Stimulated activated CD4-positive, alpha-beta T cell treated with anti-CD3 and anti-CD28 coated beads, Interleukin-15, amount 100 ng/mL, for 24 hours (primary cell): ENCODE measurements around the gene JUNB.
A peak's percentile ranks its signal among the peaks of the same experiment; 100 is the strongest.

ENCODE experiments used
- DNase-seq: peaks from one replicate; pipeline ENCODE4 v3.0.0-alpha.2; 2020

Gene JUNB

DNA sequence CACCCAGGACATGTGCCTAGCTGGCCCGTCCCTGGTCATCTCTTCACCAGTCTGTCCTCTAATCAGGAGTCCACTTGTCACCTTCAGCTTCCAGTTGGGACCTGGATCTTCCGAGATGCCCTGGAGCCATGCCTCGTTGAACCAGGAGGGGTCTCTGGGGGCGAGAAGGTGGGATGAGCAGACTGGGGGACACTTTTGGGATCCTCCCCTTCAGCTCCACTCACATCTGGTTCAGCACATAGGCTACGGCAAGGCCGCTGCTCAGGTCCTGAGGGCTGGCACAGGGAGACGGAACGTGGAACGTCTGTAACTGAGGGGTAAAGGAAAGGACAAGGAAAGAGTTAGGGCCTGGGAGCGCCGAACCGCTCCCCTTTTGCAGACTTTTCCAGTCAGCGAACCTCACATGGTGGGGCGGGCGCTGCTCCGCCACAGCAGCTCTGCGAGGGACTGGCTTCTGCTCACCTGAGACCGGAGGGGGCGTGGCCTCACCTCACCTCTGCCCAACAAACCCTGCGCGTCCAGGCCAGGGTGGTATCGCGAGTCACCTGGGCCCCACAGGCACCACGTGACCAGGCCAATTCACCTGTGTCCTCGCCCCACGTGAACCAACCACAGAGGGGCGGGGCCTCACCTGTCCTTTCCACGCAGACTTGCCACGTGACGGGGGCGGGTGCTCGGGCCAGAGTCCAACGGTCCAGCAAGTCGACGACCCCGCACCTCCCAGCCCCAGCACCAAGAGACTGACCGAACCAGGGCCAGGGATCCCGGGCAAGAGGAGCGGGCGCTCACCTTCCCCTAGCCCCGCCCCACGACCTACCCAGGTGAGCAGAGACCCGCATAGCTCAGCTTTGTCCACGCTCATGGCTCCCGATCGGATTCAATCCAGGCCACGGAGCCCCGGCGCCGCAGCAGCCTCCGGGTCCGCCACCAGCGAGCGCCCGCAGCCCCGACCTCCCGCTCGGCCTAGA is 16.4 kb upstream of the JUNB start, which contains the start of gene HOOK2:
Gene HOOK2 (minus strand): TSS at position 965 of the 968 bp plus-strand sequence. CDS start 103 bp downstream, at position 862.
- peak; percentile 39 for DNase-seq

DNA sequence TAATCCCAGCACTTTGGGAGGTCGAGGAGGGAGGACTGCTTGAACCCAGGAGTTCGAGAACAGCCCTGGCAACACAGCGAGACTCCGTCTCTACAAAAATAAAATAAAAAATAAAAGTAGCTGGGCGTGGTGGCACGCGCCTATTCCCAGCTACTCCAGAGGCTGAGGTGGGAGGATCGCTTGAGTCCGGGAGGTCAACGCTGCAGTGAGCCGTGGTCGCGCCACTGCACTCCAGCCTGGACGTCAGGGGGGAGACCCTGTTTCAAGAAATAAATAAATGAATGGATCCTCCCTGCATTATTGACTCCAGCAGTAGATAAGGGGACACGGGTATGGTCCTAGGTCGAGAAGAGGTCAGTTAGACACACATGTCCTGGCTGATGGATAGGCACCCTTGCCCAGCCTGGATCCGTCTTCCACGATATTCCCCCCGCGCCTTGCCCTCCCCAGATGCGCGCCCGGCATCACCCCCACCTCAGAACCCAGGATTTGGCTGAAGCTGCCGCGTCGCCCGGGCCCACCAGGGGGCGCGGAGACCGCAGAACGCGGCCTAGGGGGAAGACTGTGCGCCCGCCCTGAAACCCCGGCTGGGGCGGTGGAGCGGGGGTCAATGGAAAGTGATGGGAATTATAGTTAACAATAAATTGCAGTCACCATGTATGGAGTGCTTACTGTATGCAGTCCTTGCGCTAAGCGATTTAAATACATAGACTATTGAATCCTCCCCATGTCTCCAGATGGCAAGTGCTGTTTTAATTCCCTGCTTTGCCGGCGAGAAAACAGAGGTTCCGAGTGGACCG is 13.9 kb upstream of the JUNB start:
- DNase-seq: peak; percentile 89

DNA sequence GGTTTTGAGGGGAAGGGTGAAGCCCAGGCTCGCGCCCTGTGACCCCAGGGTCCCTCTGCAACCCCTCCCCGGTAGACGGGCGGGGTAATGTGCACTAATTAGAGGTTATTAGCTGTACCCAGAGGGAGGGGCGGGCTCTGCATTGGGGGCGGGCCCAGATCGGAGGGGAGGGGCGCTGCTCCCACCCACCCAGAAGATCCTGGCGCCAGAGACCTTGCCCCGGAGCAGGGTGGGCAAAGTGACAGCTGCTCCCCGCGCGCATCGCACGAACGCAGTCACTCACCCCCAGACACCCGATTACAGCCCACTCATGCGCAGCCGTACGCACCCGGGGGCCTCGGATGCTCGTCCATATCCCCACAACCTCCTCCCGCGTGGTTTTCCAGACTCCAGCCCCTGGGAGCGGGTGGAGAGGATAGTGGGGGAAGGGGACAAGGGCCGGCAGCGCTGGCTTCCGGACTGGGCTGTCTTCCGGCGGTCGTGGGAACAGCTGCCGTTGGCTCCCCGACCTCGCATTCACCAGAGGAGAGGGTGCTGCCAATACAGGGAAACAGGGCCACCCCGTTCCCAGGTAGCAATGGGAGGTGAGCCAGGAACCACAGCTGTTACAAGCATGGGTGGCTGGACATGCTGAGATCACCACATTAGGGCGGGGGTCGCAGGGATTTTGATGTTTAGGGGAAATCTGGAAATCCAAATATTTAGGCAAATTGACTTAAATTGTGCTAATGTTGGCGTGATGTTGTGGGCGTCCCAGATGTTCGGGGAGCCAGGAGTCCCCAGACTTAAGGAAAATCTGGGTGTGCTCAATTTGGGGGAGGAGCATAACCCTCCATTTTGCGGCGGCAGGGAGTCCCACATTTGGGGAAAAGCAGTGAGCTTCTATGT is 13.0 kb upstream of the JUNB start:
- DNase-seq: peak; percentile 62

DNA sequence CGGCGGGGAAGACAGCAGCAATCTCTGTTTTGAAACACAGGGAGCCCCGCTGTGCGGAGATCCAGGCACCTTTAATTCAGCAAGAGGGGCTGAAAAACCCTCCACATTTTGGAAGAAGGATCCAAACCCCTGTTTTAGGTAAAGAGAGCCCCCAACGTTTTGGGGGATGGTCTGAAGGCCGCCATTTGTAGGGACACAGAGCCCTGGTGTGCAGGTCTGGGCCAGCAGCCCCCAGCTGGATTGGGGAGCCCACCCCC is 12.5 kb upstream of the JUNB start:
- DNase-seq: no peak

DNA sequence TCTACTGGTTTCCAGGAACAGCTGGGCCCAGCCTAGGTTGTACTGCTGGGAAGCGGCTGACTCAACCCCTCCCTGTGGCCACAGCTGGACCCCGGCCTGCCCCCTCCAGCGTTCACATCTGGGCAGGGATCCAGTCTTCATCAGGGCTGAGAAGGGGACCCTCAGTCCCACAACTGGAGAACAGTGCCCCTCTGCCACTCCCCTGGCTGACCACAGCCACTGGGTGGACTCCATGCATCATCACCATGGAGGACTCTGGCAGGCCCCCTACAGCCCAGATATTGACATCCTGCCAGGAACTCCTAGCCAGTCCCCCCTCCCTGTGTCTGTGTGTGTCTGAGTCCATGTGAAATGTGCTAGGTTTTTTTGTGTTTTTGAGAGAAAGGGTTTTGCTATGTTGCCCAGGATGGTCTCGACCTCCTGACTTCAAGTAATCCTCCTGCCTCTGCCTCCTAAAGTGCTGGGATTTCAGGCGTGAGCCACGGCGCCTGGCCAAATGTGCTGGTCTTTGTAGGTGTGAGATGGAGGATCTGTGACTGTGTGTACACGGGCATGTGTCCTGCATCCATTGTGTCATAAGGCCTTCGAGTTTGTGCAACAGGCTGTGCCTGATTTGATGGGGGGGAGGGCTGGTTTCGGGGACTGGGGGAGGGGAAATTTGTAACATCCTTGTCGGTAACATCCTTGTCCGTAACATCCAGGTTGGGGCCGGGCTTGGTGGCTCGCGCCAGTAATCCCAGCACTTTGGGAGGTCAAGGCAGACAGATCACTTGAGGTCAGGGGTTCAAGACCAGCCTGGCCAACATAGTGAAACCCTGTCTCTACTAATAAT is 11.9 kb upstream of the JUNB start:
- no peak for DNase-seq

DNA sequence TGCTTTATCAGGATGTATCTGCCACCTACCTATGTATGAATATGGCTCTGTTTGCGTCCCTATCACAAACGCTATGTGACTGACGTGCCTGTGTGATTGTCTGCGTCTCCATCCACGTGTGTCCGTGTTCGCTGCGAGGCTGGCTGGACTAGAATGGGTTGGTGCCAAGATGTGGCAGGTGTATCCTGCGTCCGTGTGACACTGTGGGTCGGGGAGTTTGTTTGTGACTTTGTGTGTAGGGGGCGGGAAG is 9.2 kb upstream of the JUNB start:
- no peak for DNase-seq

DNA sequence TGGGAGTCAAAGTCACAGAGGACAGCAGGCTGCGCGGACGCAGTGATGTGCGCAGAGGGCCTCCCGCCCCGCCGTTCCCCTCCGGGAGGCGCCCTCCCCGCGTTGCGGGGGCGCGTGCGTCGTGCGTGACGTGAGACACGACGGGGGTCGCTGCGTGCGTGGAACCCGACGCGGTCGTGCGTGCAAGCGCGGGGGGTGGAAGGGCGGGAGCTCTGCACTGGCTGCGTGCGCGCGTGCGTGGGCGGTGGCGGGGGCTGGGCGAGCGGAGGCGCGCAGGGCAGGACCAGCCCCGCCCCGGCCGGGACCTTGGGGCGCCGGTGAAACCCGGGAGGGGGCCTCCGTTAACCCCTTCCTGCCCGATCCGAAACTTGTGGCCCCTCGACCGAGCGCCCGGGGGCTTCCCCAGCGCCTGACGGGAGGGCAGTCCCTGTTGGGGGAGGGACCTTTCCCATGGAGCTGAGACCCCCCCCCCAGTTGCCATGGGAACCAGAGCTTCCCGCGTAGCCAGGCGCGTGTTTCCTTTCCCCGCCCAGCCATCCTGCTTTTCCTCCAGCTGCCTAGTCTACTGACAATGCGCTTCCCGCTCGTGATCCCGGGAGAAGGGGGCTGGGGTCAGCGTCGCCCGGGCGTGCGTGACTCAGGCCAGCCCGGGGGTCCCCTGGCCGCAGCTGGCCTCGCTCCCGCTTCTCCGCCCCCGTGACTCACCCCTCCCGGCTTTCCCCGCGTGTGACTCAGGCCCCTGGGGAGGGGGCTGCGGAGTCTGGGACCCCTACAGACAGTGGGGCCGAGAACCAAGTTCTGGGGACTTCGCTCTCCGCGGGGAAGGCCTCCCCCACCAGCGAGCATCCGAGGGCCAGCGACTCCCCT is 8.6 kb upstream of the JUNB start:
- peak; percentile 94 for DNase-seq

DNA sequence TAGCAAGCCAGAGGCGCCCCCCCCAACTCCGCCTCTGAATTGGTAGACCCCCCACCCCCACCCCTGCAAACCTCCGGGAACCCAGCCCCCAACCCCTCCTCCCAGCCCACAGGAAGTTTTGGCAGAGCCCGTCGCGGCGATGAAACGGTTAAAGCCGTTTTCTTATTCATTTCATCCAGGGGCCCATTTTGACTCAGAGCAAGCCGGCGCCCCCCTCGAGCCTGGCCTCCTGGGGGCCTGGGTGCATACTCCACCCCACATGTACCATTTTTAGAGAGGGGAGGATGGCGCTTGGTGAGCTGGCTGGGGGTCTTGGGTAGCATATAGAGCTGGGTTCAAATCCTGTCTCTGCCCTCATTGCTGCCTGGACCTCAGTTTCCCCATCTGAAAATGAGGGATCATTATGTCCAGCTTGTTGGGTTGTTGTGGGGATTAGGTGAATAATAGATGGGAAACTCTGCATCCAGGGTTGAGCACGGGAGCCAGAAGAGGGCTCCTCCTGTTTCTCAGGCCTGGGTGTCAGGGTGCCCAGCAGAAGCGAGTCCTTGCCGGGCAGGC is 7.9 kb upstream of the JUNB start:
- peak; percentile 82 for DNase-seq

DNA sequence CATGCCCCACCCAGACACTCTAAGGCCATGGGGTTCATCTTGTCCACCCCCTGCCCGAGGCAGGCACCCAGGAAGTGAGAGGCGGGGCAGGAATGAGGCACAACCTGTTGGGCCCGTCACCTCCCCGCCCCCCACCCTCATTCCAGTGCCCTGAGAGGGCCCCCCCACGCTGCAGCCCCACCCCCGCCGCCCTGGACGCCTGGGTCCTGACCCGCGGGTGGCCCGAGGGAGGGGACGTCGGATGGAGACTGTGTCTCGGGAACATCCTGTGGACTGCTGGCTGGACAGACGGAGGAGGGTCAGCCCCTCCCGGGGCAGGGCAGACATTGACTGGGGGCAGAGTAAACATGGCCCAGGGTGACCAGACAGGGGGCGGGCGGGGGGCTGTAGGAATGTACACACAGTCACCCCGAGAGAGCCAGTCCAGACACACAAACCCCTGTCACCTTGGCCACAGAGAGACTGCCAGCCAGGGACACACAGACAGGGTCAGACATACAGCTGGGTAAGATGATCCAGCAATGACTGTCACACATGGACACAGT is 7.4 kb upstream of the JUNB start:
- DNase-seq: peak; percentile 34

DNA sequence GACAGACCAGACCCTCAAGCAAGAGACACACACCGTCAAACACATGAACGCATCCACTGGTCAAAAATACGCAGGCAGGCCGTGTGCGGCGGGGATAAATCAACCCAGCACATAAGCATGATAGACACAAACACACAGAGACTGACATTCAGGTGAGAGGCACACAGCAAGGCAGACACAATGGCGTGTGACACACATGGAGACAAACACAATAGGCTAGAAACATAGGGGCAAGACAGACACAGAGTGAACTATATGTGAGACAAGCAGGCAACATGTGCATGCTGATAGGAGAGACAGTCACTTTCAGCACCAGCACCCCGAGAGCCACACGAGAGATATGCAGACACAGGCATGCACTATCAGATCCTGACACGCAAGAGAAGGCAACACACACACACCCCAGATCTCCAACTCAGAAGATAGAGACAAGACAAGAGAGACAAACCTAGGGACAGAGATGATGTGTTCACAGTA is 6.9 kb upstream of the JUNB start:
- DNase-seq: no peak

DNA sequence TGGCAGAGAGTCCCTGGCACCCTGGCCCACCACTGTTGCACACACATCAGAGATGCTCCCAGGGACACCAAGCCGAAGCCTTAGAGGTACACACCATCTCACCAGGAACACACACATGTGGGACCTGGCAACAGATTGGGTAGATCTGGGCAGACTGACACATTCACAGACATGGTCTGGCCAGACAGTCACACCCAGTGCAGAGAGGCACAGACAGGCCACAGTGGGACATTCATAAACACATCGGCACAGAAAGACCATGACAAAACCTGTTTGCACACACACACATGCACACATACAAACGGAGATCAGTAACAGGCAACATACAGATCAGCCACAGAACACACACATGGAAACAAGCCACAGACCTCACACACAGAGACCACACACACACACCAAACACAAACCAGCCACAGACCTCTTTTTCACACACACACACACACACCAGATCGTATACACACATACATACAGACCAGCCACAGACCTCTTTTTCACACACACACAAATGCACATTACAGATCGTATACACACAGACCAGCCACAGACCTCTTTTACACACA is 6.3 kb upstream of the JUNB start:
- no peak for DNase-seq

DNA sequence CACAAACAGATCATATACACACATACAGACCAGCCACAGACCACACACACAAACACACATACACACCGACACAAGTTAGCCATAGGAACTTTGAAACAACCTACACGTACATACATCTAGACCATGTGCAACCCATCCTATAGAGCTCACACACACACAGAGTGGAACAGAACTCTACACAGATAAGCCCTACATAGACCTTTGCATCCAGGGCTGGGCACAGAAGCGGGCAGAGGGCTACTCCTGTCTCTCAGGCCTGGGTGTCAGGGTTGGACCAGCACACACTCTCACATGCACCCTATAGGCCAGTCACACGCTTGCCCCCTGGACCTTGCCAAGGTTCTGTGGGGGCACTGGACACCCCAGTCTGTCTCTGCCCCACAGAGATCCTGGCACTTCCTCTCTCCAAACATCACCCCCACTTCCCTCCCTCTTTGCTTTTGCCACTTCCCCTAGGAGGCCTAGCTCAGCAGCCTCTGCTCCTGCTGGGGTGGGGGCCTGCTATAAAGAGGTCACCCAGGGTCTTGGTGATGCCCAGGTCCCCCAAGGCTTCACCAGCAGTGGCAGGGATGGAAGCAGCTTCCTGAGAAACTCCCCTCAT is 5.8 kb upstream of the JUNB start:
- DNase-seq: no peak

DNA sequence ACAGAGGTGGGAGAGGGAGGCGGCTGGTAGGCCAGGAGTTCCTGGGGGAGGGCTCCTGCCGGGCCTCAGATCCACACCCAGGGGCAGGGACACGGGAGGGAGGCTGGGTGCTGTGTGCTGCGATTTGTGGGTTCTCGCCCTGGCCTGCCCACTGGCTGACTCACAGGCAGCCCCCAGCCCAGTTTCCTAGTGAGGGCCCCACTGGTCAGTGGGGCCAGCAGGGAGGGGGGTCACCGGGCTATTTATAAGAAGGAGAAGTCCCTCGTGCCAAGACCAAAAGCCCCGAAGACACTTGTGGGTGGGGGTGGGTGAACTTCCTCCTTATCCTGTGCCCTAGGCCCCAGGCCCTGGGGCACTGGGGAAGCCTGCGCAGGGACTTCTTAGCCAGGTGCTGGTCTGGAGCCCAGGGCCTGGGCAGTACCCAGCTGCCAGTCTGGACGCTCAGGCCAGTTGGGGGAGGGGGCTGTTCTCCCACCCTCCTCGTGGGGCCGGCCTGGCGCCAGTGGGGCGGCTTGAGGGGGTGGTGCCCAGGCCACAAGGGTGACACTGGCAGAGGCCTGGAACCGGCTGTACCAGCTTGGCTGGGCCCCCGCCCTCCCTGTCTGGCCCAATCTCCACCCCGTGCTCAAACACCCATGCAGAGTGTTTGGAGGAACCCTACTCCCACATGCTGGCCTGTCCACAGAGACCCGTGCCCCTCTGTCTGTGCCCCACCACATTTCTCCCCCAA is 5.0 kb upstream of the JUNB start:
- DNase-seq: no peak

DNA sequence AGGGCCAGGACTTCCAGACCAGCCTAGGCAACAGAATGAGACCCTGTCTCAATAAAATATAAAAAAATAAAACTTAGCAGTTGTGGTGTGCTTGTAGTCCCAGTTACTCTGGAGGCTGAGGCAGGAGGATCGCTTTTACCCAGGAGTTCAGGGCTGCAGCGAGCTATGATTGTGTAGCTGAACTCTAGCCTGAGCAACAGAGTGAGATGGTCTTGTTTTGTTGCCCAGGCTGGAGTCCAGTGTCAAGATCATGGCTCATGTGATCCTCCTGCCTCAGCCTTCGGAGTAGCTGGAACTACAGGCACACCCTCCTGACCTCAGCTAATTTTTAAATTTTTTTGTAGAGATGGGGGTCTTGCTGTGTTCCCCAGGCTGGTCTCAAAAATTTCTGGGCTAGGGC is 4.3 kb upstream of the JUNB start:
- DNase-seq: no peak

DNA sequence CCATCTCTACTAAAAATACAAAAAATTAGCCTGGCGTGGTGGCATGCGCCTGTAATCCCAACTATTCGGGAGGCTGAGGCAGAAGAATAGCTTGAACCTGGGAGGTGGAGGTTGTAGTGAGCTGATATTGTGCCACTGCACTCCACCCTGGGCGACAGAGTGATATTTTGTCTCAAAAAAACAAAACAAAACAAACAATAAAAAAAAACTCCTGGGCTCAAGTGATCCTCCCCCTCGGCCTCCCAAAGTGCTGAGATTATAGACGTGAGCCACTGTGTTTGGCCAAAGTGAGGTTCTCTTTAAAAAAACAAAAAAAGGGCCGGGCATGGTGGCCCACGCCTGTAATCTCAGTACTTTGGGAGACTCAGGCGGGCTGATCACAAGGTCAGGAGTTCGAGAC is 3.8 kb upstream of the JUNB start:
- no peak for DNase-seq

DNA sequence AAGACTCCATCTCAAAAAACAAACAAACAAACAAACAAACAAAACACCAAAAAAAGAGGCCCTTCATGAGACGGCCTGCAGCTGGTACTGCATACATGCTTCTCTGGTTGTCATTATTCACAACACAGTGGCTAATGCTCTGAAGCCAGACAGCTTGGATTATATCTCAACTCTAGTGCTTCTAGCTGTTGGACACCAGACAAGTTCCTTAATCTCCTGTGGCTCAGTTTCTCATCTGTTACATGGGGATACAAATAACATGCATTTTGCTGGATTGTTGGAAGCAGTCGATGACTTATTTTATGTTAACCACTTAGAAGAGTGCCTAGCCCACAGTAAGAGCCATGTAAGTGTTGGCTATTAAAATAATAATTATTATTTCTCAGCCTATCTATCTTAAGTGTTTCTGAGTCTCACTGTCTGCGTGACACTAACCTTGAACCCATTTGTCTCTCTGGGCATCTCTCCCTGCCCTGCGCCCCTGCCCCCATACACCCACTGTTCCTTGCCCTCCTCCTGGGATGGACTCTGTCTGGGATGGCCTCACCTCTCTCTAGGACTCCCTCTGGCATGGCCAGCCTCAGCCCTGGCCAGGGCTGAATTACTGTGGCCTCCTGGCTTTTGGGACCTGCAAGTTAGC is 3.1 kb upstream of the JUNB start:
- no peak for DNase-seq

DNA sequence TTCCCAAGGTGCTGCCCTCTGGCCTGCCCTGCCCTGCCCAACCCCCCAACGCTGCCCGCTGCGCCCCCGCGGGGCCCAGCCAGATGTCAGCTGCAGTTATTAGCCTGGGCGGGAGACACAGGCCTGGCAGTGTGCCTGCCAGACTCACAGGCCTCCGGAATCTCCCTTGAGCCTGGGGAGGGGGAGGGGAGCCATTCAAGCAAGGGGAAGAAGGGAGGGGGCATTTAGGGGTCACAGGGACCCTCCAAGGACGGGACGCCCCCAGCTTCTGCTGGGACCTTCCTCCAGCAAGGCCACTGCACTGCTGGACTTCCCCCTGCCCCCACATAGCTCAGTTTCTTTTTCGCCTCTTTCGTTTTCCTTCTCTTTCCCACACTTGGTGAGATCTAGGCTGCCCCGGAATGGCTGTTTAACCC is 2.6 kb upstream of the JUNB start:
- DNase-seq: peak; percentile 55

DNA sequence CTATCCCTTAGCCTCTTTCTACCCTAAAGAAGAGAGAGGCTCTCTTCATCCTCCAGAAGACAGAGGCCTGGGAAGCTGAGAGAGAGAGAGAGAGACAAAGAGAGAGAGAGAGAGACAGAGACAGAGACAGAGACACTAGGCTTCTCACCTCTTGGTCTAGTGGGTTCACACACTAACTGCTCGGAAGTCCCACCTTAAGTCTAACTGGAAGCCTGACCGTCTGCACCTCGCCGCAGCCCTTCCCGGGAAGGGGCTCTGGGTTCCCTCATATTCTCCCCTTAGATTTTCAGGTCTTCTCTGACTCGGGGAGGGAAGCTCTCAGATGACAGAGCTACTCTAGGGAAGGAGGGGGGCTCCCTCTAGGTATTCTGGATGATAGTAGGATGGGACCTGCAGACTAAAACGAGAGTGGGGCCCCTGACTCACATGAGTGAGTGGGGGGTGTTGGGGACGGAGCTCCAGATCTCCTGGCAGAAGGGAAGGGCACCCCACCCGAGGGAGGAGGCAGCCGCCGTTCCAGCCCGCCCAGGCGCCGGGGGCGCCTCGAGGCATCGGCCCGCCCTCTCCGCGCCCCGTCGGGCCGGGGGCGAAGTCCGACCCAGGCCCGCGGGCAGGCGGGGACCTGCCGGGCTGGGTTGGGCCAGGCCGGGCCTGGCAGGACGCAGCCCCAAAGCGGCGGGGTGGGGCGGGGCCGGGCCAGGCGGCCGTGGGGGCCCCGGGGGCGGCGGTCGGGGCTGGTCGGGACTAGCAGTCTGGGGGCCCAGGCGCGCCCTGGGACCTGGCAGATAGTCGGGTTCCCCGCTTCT is 2.0 kb upstream of the JUNB start:
- DNase-seq: peak; percentile 55
